GM10266 (cell line): ENCODE results near the gene IST1.

Source experiments
- DNase-seq: peaks from one replicate; pipeline ENCODE4 v3.0.0; 2012; ENCODE audit errors: extremely low spot score
- TF ChIP-seq, protein P1 (sequence below): IDR thresholded peaks from 2 replicates; pipeline ENCODE4 v1.5.1; 2012; ENCODE audit warnings: mild to moderate bottlenecking, low read depth; ENCODE audit not compliant: control insufficient read depth, insufficient read depth; ENCODE audit errors: missing control alignments

IST1 gene

DNA sequence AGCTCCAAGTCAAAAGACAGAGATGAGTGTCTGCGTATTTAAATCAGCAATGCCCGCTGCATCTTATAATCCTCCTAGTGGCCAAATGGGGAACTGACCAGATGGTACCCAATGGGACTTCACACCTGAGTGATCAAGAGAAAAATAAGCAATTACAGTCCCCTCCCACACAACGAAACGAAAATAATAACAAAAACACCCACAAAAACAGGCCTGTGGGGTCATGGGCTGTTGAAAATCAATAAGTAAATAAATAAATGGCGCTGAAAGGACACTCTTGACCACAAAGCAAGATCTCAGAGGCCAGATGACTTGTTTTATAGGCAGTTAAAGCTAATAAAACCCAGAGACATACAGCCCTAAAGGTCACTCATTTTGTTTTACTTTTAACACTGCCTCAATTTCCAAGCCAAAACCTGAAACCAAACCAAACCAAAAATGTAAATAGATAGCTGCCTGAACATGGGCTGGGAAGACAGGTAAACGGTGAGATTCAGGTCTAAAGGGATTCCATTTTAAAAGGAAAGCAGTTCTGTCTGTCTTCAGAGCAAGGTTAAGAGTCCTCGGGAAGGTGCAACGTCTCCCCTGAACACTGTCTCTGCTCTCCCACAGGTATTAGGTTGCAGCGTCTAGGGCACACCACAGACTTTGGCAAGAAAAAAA, 12.7 kb upstream of the IST1 start:
- TF ChIP-seq, protein P1, sequence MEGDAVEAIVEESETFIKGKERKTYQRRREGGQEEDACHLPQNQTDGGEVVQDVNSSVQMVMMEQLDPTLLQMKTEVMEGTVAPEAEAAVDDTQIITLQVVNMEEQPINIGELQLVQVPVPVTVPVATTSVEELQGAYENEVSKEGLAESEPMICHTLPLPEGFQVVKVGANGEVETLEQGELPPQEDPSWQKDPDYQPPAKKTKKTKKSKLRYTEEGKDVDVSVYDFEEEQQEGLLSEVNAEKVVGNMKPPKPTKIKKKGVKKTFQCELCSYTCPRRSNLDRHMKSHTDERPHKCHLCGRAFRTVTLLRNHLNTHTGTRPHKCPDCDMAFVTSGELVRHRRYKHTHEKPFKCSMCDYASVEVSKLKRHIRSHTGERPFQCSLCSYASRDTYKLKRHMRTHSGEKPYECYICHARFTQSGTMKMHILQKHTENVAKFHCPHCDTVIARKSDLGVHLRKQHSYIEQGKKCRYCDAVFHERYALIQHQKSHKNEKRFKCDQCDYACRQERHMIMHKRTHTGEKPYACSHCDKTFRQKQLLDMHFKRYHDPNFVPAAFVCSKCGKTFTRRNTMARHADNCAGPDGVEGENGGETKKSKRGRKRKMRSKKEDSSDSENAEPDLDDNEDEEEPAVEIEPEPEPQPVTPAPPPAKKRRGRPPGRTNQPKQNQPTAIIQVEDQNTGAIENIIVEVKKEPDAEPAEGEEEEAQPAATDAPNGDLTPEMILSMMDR = peak; percentile 86
- peak; percentile 84 for DNase-seq

DNA sequence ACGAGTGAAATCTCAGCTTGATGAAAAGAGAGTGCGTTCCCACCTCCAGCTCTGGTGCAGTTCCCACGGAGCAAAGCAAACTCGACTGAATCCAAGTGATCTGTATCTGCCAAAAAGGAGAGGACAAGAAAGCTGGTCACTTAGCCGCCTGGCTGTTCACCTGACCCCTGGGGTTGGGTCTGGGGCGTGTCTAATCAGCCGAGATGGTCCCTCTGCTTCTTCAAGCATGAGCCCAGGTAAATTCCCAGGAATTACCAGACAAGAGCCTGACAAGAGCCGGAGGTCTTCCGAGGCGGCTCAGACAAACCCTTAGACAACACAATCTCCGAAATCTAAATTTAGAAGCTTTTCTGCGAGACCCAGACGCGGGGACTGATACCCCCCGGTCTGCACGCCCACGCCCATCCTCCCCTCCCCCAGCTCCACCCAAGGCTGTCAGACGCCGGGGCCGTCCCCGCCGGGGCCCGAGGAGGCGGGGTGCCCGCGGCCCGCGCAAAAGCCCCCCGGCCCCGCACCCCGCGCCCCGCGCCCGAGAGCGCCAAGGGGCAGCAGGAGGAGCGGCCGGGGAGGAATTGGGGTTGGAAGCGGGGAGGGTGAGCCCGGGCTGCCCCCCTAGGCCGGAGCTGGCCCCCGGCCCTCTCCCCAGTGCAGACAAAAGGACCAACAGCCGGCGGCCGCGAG, 12.0 kb upstream of the IST1 start:
- TF ChIP-seq, protein P1 = peak; percentile 46
- peak; percentile 73 for DNase-seq

DNA sequence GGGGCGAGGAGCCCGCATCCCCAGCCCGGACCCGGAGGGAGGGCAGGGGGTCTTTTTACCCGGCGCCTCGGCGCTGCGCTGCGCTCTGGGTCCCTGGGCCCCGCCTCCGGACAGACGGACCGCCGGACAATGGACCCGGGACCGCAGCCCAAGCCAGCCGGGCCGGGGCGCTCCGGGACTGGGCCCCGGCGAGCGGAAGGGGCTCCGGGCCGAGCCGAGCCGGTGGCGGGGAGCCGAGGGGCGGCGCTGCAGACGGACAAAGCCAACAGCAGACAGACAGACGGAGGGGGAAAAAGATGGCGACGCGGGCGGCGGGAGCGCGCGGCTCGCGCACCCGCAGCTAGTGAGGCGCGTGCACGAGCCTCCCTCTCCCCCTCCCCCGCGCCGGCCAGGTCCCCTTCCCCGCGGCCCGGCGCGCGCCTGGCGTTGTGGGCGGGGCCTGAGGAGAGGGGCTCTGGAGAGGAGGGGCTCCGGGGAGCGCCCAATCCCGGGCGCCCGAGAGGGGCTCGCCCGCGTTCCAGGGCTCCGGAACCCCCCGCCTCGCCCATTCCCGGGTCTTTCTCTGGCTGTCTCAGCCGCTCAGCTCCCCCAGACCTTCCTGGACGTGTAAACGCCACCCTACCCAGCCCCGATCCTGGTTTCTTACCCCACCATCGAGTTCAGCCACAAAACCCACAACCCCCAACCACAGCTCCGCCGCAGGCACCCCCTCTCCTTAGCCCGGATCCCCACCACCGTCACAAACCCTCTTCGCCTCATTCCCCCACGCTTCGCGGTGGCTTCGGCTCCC, 11.3 kb upstream of the IST1 start, which contains the start of gene ZNF821:
Gene ZNF821, minus strand, starts transcription at position 334 of the 790 bp plus-strand sequence. CDS start 4,236 bp downstream, outside the sequence.
- DNase-seq = peak; percentile 92

DNA sequence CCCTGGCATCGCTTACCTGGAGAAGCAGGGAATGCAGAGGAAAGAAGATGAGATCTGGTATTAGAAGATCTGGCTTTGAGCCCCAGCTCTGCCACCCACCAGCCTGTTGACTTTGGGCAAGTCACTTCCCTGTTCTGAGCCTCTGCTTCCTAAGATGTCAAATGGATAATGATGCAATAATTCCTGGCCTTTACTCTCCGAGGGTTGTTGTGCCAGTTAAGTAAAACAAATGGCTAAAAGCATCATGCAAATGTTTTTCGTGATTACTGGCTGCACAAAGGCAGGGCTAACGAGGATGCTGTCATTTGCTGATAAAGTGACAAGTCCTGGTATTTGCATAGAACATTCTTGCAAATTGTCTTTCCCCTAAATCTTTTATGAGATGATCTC, 10.1 kb upstream of the IST1 start:
- DNase-seq = no peak
- TF ChIP-seq, protein P1 = no peak

More for the DNA sequence above, 11.3 kb upstream of the IST1 start, which contains the start of gene ZNF821:
- TF ChIP-seq, protein P1 = no peak

DNA sequence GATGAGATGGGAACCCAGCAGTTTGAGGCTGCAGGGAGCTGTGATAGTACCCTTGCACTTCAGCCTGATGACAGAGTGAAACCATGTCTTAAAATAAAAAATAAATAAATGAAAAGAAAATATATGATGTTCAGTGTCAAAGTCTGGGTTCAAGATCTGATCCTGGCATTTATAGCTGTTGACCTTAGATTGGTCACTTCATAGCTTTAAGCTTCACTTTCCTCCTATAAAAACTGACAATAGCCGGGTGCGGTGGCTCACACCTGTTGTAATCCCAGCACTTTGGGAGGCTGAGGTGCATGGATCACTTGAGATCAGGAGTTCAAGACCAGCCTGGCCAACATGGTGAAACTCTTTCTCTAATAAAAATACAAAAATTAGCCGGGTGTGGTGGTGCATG, 6.2 kb upstream of the IST1 start:
- TF ChIP-seq, protein P1 = no peak

DNA sequence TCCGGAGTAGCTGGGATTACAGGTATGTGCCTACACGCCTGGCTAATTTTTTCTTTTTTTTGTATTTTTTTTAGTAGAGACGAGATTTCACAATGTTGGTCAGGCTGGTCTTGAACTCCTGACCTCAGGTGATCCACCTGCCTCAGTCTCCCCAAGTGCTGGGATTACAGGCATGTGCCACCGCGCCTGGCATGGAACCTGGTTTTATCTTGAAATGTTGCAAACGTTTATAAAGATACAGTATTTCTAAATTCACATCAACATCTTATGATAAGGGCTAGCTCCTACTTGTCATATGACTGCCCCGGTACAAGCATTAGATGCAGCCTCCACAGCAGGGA, 1.5 kb upstream of the IST1 start:
- no peak for DNase-seq
- TF ChIP-seq, protein P1 = no peak

More for the DNA sequence above, 6.2 kb upstream of the IST1 start:
- DNase-seq = no peak
